ENCODE data around the gene NSFL1C. TPM values are rescaled to one million over a fixed set of nuclear protein-coding genes. Genes with fewer than 3 reads are reported as not detected.
"Not testable (repeated sequence)": the region's sequence is repeated elsewhere in the genome, so short reads cannot be mapped to it uniquely, and the experiment has no call there.

The NSFL1C gene
- total RNA-seq, 1 donor from 2014 or later = 88.7 TPM

GRCh38 chr20:1402149-1402548, 64.5 kb downstream of the NSFL1C start:
- H3K27me3 Mint-ChIP-seq = peaks cover 28% of the 10 kb centered on the region
- no peak for DNase-seq (ENCODE audit: low spot score, unreplicated experiment)
- H3K36me3 Mint-ChIP-seq (ENCODE audit: insufficient read depth) = no peaks in the 10 kb centered on the region
- TF ChIP-seq CTCF (IDR thresholded peaks at IDR 0.05; ENCODE audit: unreplicated experiment) = no peak
- no peak overlapping the region for H3K27ac Mint-ChIP-seq
- H3K4me3 Mint-ChIP-seq (ENCODE audit: low read depth) = no peak overlapping the region
- peaks cover 21% of the 10 kb centered on the region for H3K4me1 Mint-ChIP-seq (ENCODE audit: low read depth)
- no peaks in the 10 kb centered on the region for H3K9me3 Mint-ChIP-seq (ENCODE audit: low read depth)

- DNase-seq (ENCODE audit: low spot score, unreplicated experiment) = no peak
- H3K4me1 Mint-ChIP-seq (ENCODE audit: low read depth) = peaks cover 21% of the 10 kb centered on the region
- no peak for TF ChIP-seq CTCF (IDR thresholded peaks at IDR 0.05; ENCODE audit: unreplicated experiment)
- no peaks in the 10 kb centered on the region for H3K36me3 Mint-ChIP-seq (ENCODE audit: insufficient read depth)
- no peak overlapping the region for H3K27ac Mint-ChIP-seq
- H3K4me3 Mint-ChIP-seq (ENCODE audit: low read depth) = no peak overlapping the region
- H3K27me3 Mint-ChIP-seq = peaks cover 30% of the 10 kb centered on the region
- no peaks in the 10 kb centered on the region for H3K9me3 Mint-ChIP-seq (ENCODE audit: low read depth)
Measured at GRCh38 chr20:1401451-1401907, 65.2 kb downstream of the NSFL1C start.

- Mint-ChIP-seq H3K4me1 (ENCODE audit: low read depth) (peaks cover 21% of the 10 kb centered on the region), H3K27me3 (peaks cover 44% of the 10 kb centered on the region)
- H3K36me3 Mint-ChIP-seq (ENCODE audit: insufficient read depth); H3K27ac Mint-ChIP-seq; DNase-seq (ENCODE audit: low spot score, unreplicated experiment); H3K9me3 Mint-ChIP-seq (ENCODE audit: low read depth); H3K4me3 Mint-ChIP-seq (ENCODE audit: low read depth): not testable (repeated sequence)
Measured at GRCh38 chr20:1399678-1400366, 66.8 kb downstream of the NSFL1C start.

GRCh38 chr20:1398185-1398584, 68.5 kb downstream of the NSFL1C start:
- H3K36me3 Mint-ChIP-seq (ENCODE audit: insufficient read depth); H3K9me3 Mint-ChIP-seq (ENCODE audit: low read depth); H3K27ac Mint-ChIP-seq; H3K4me3 Mint-ChIP-seq (ENCODE audit: low read depth); DNase-seq (ENCODE audit: low spot score, unreplicated experiment): not testable (repeated sequence)
- Mint-ChIP-seq H3K4me1 (ENCODE audit: low read depth) (peaks cover 23% of the 10 kb centered on the region), H3K27me3 (peaks cover 49% of the 10 kb centered on the region)

GRCh38 chr20:1397710-1398109, 68.9 kb downstream of the NSFL1C start:
- Mint-ChIP-seq H3K9me3 (ENCODE audit: low read depth) (no peaks in the 10 kb centered on the region), H3K4me1 (ENCODE audit: low read depth) (peaks cover 25% of the 10 kb centered on the region), H3K36me3 (ENCODE audit: insufficient read depth) (no peaks in the 10 kb centered on the region), H3K27ac (no peak overlapping the region), H3K27me3 (peaks cover 47% of the 10 kb centered on the region), H3K4me3 (ENCODE audit: low read depth) (no peak overlapping the region)
- no peak for DNase-seq (ENCODE audit: low spot score, unreplicated experiment)
- TF ChIP-seq CTCF (IDR thresholded peaks at IDR 0.05; ENCODE audit: unreplicated experiment) = no peak

- Mint-ChIP-seq H3K36me3 (ENCODE audit: insufficient read depth) (no peaks in the 10 kb centered on the region), H3K27ac (no peak overlapping the region), H3K4me1 (ENCODE audit: low read depth) (peaks cover 28% of the 10 kb centered on the region), H3K4me3 (ENCODE audit: low read depth) (no peak overlapping the region), H3K9me3 (ENCODE audit: low read depth) (no peaks in the 10 kb centered on the region), H3K27me3 (peaks cover 43% of the 10 kb centered on the region)
- no peak for TF ChIP-seq CTCF (IDR thresholded peaks at IDR 0.05; ENCODE audit: unreplicated experiment)
- no peak for DNase-seq (ENCODE audit: low spot score, unreplicated experiment)
Measured at GRCh38 chr20:1396702-1397101, 69.9 kb downstream of the NSFL1C start.
